22Rv1 (cell line): ENCODE measurements around the gene DSCAML1.
"Not testable (repeated sequence)": the region's sequence is repeated elsewhere in the genome, so short reads cannot be mapped to it uniquely, and the experiment has no call there.

Experiments
- H3K27ac ChIP-seq: fragments of 450-650 bp; 2 replicates; pipeline ENCODE4 v1.5.1; 2017
- ZFX ChIP-seq: fragments of 450-650 bp; IDR thresholded peaks from 2 replicates; pipeline ENCODE4 v1.6.1; 2017; ENCODE audit warnings: antibody characterized with exemption, borderline replicate concordance
- TF ChIP-seq, protein P1 (sequence below): fragments of 450-650 bp; IDR thresholded peaks from 2 replicates; pipeline ENCODE4 v1.5.1; 2017; ENCODE audit warnings: mild to moderate bottlenecking

DSCAML1 gene

DNA sequence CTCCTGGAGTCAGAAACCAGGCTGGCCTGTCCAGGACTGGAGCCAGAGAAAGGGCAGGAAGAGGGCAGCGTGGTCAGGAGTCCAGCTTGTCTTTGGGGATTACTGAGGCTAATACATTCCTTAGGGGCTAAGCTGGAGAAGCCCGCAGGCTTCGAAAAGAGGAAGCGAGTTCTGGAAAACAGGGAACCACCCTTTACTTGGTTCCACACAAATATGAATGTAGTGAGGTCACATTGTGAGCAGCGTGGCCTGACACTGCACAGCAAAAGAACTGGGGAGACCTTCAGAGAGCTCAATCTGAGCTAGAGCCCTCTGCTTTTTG lies 337.1 kb downstream of the DSCAML1 start:
- no peak overlapping the region for H3K27ac ChIP-seq
- TF ChIP-seq, protein P1, sequence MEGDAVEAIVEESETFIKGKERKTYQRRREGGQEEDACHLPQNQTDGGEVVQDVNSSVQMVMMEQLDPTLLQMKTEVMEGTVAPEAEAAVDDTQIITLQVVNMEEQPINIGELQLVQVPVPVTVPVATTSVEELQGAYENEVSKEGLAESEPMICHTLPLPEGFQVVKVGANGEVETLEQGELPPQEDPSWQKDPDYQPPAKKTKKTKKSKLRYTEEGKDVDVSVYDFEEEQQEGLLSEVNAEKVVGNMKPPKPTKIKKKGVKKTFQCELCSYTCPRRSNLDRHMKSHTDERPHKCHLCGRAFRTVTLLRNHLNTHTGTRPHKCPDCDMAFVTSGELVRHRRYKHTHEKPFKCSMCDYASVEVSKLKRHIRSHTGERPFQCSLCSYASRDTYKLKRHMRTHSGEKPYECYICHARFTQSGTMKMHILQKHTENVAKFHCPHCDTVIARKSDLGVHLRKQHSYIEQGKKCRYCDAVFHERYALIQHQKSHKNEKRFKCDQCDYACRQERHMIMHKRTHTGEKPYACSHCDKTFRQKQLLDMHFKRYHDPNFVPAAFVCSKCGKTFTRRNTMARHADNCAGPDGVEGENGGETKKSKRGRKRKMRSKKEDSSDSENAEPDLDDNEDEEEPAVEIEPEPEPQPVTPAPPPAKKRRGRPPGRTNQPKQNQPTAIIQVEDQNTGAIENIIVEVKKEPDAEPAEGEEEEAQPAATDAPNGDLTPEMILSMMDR, result no peak
- TF ChIP-seq ZFX, result no peak

DNA sequence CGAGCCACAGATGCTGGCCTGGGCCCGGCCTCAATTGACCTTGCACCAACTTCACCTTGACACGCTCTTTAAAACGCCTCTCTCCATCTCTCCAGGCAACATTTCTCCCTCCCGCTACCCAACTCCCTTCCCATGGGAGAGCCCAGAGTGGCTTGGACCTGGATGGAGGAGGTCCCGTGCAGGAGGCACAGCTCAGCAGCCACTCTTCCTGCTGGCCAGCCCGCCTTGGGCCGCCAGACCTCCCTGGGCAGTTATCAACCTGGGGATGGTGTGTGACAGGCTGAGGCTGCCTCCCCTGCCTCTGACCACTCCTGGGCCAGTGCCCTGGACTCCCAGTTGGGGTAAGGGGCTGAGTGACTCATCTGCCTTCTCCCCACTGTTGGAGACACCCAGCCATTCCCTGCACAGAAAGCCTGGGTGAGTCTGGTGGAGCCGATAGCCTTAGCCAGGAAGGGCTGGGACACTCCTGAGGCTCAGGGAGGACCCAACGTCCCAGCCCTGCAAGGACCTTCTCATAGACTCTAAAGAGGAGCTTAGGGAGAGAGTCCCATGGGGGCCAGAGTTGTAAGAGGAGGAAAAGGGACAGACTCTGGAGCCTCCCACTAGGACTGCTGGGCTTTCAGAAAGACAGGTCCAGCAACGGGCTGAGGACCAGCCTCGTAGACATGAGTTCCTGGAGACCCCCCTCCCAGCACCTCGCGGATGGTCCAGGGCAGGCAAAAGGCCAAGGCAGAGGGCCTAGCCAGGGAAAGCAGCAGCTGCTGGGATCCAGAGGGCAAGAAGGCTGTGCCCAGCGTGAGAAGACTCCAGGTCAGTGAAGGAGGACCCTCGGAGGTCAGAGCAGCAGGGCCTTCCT lies 337.7 kb downstream of the DSCAML1 start:
- TF ChIP-seq, protein P1, result no peak
- TF ChIP-seq ZFX, result no peak
- H3K27ac ChIP-seq, result no peak overlapping the region

DNA sequence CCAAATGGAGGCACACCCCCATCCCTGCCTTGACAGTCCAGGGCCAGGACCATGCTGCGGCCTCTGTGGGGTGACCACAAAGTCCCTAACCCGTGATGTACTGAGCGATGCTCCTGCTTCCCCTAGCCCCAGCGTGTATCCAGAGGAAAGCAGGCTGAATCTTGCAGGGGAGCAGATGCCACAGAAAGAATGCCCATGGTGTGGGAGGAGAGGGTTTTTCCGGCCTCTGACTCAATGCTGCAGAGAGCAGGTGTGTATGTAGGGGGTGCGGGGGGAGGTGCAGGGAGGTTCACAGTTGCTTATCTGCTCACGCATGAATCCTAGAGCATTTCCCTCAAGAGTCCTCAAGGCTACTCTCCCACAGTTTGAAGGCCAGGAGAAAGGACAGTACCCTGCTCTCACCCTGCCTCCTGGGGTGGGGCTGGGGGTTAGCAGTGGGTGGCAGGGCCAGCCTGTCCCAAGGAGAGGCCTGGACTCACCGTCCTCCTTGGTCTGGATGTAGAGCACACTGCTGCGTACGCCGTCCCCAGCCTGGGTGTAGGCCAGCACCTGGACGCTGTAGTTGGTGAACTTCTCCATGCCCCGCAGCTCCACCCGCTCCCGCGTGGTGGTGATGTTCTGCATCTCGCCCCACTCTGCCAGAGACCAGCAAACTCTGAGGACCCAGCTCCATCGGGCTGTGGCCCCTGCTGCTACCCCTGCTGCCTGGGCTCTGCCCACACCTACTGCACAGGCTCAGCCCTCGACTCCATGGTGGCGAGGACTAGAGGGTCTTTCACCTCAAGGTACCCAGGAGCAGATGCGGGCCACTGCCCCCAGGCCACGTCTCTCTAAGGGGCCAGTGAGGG lies 338.5 kb downstream of the DSCAML1 start:
- no peak for TF ChIP-seq ZFX
- TF ChIP-seq, protein P1, result no peak
- H3K27ac ChIP-seq, result no peak overlapping the region

DNA sequence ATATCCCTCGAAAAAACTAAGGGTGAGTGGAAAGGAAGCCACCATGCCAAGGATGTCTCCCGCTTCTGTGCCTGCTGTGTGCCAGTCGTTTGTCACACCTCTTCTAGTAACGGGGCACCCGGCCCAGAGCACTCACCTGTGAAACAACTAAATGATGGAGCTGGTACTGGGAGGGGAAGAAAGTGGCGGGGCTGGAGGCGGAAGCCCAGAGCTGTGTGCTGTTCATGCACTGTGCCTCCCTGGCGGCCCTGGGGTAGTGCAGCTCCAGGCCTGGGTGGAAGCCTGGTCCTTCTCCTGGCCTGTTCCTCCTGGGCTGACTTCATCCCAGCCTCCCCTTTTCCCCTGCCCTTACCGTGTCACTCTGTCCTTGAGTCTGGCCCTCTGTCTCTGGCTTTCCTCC lies 339.2 kb downstream of the DSCAML1 start:
- no peak for TF ChIP-seq ZFX
- TF ChIP-seq, protein P1, result no peak
- no peak overlapping the region for H3K27ac ChIP-seq

DNA sequence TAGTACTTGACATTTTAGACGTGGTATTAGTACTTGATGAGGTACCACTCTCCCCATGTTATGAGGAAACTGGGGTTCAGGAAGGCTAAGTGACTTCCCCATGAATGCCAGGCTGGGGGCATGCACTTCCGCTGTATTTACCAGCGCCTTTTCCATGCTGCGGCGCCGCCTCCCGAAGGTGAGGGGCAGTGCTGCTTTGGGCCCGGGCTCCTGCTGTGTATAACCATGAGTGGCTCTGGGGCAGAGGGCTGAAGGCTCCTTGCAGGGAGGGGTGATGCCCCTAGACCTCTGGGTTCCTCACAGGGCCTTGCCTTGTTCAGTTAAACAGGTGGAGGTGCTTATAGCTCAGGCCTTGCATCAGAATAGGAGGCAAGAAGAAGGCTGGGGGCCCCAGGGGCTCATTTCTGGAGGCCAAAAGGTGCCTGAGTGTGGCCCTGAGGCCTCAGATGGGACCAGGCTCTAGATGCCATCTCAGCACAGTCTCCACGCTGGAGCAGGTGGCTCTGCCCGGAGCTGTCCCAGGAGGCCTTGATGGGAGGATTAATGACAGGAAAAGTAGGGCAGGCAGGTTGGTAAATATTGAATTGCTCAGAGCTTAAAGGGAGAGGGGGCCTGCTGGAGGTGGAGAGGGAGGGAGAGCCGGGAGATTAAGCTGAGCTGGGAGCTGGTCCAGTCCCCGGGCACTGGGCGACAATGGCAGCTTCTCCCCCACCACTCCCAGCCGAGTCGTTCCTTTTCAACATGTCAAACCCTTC lies 339.8 kb downstream of the DSCAML1 start:
- no peak for TF ChIP-seq ZFX
- TF ChIP-seq, protein P1, result no peak

DNA sequence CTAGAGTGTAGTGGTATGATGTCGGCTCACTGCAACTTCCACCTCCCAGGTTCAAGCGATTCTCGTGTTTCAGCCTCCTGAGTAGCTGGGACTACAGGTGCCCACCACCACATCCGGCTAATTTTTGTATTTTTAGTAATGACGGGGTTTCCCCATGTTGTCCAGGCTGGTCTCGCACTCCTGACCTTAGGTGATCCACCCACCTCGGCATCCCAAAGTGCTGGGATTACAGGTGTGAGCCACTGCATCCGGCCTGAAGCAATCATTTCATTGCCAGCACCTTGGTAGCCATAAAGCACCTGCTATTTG lies 340.3 kb downstream of the DSCAML1 start:
- H3K27ac ChIP-seq, result not testable (repeated sequence)

More for the DNA sequence above, 339.8 kb downstream of the DSCAML1 start:
- no peak overlapping the region for H3K27ac ChIP-seq

DNA sequence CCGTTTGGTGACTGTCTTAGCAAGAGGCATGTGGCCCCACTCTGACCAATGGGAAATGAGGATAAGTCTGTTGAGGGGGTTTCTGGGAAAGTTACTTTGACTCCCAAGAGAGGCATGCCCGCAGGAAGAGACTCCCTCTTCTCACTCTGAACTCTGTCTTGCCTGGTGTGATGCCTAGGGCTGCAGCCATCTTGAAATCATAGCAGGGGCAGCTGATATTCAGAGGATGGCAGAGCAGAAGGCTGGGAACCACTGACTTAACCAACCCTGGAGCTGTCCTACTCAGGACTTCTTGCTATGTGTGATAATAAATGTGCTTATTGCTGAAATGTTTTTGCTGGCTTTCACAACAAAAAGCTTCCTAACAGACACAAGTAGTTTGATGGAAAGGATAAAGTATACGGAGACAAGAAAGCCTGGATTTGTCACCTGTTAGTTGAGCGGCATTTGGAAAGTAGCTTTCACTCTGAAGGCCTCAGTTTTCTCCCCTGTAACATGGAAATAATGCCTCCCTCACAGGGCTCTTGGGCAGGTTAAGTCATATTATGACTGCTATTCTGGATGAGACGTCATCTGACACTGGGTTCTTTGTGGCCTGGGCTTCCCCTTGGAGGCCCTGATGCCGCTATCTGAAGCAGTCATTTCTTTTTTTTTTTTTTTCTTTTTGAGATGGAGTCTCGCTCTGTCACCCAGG lies 340.8 kb downstream of the DSCAML1 start:
- no peak overlapping the region for H3K27ac ChIP-seq
- no peak for TF ChIP-seq ZFX
- TF ChIP-seq, protein P1, result no peak
